Neural progenitor cell (in vitro differentiated cells): ENCODE data around the gene PRRG4.

Experiments used
- EZH2 ChIP-seq: fragments of 200-600 bp; sonication (generic); IDR thresholded peaks from 2 replicates; pipeline ENCODE4 v1.6.1; 2017; ENCODE audit warnings: antibody characterized with exemption, mild to moderate bottlenecking, moderate library complexity
- EZH2phosphoT487 ChIP-seq: fragments of 200-600 bp; sonication (generic); IDR thresholded peaks from 2 replicates; pipeline ENCODE4 v1.6.1; 2017; ENCODE audit warnings: antibody characterized with exemption
- TF ChIP-seq, protein P1 (sequence below): fragments of 200-600 bp; sonication (generic); IDR thresholded peaks from 2 replicates; pipeline ENCODE4 v1.5.1; 2017; ENCODE audit warnings: antibody characterized with exemption, mild to moderate bottlenecking

- TF ChIP-seq, protein P1, sequence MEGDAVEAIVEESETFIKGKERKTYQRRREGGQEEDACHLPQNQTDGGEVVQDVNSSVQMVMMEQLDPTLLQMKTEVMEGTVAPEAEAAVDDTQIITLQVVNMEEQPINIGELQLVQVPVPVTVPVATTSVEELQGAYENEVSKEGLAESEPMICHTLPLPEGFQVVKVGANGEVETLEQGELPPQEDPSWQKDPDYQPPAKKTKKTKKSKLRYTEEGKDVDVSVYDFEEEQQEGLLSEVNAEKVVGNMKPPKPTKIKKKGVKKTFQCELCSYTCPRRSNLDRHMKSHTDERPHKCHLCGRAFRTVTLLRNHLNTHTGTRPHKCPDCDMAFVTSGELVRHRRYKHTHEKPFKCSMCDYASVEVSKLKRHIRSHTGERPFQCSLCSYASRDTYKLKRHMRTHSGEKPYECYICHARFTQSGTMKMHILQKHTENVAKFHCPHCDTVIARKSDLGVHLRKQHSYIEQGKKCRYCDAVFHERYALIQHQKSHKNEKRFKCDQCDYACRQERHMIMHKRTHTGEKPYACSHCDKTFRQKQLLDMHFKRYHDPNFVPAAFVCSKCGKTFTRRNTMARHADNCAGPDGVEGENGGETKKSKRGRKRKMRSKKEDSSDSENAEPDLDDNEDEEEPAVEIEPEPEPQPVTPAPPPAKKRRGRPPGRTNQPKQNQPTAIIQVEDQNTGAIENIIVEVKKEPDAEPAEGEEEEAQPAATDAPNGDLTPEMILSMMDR = no peak
- TF ChIP-seq EZH2phosphoT487 = no peak
- no peak for TF ChIP-seq EZH2
Measured at GRCh38 chr11:32836946-32837345, 7.2 kb downstream of the PRRG4 start.
